NT2/D1 (cell line): ENCODE measurements around the gene KPNB1.

Experiments
- DNase-seq: peaks from one replicate; pipeline ENCODE4 v3.0.0-alpha.2; 2011; ENCODE audit warnings: low read depth, low spot score
- H3K27me3 ChIP-seq: 2 replicates; pipeline ENCODE4 v1.6.0; 2011; ENCODE audit warnings: mild to moderate bottlenecking; ENCODE audit not compliant: insufficient read length, insufficient read depth
- H3K36me3 ChIP-seq: 2 replicates; pipeline ENCODE4 v1.6.1; 2011; ENCODE audit warnings: mild to moderate bottlenecking, low read length, mixed read lengths; ENCODE audit not compliant: insufficient read depth, insufficient read length
- H3K4me1 ChIP-seq: 2 replicates; pipeline ENCODE4 v1.5.1; 2011; ENCODE audit not compliant: insufficient read depth, insufficient read length
- H3K4me3 ChIP-seq: 2 replicates; pipeline ENCODE4 v1.5.1; 2011; ENCODE audit warnings: low read depth; ENCODE audit not compliant: insufficient read length
- H3K9ac ChIP-seq: 2 replicates; pipeline ENCODE4 v1.6.0; 2011; ENCODE audit warnings: low read depth; ENCODE audit not compliant: insufficient read length
- H3K9me3 ChIP-seq: 2 replicates; pipeline ENCODE4 v1.5.1; 2011; ENCODE audit warnings: mild to moderate bottlenecking, low read length; ENCODE audit not compliant: insufficient read depth
- SUZ12 ChIP-seq: IDR thresholded peaks from 2 replicates; pipeline ENCODE4 v1.6.1; 2011; ENCODE audit not compliant: insufficient read length, insufficient read depth; ENCODE audit errors: extremely low read depth
- YY1 ChIP-seq: IDR thresholded peaks from 2 replicates; pipeline ENCODE4 v1.6.1; 2011; ENCODE audit not compliant: insufficient read length, insufficient read depth
- ZNF274 ChIP-seq: IDR thresholded peaks from 2 replicates; pipeline ENCODE4 v1.6.1; 2011; ENCODE audit warnings: mild to moderate bottlenecking, low read depth, low read length

The KPNB1 gene

DNA sequence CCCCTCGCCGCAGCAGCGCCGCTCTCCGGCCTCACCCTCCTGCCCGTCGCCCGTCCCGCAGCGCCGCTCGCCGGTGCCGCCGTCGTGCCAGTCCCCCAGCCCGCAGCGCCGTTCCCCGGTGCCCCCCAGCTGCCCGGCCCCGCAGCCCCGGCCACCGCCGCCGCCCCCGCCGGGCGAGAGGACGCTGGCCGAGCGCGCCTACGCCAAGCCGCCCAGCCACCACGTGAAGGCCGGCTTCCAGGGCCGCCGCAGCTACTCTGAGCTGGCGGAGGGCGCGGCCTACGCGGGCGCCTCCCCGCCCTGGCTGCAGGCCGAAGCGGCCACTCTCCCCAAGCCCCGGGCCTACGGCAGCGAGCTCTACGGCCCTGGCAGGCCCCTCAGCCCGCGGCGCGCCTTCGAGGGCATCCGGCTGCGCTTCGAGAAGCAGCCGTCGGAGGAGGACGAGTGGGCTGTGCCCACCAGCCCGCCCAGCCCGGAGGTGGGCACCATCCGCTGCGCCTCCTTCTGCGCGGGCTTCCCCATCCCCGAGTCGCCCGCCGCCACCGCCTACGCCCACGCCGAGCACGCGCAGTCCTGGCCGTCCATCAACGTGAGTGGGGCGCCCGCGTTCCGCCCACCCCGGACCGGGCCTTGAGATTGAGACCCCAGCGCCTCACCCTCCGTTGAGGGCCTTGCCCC, 59.3 kb downstream of the KPNB1 start:
- H3K4me3 ChIP-seq = no peak overlapping the region
- H3K4me1 ChIP-seq = peaks cover 13% of the 10 kb centered on the region
- no peak overlapping the region for H3K9ac ChIP-seq

DNA sequence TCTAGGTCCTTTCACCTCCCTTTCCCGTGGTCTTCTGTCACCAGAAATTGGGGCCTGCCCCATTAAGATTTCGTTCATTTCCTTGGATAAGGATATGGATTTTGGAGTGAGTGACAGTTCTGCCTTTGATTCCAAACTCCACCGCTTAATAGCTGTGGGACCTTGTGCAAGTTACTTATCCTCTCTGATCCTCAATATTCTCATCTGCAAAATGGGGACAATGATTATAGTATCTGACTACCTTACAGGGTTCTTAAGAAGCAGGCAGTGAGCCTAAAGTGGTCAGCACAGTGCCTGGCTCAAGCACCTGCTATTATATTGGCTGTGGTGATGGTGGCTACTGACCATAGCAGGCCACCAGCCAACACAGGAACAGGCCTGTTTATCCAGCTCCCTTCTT, 59.9 kb downstream of the KPNB1 start:
- H3K4me1 ChIP-seq = peaks cover 19% of the 10 kb centered on the region

More for the DNA sequence above, 59.3 kb downstream of the KPNB1 start:
- Histone ChIP-seq H3K36me3 (peaks cover 61% of the 10 kb centered on the region), H3K9me3 (no peaks in the 10 kb centered on the region), H3K27me3 (no peaks in the 10 kb centered on the region)
- DNase-seq = no peak
- no peak for TF ChIP-seq SUZ12
- TF ChIP-seq YY1 = no peak
- no peak for TF ChIP-seq ZNF274

DNA sequence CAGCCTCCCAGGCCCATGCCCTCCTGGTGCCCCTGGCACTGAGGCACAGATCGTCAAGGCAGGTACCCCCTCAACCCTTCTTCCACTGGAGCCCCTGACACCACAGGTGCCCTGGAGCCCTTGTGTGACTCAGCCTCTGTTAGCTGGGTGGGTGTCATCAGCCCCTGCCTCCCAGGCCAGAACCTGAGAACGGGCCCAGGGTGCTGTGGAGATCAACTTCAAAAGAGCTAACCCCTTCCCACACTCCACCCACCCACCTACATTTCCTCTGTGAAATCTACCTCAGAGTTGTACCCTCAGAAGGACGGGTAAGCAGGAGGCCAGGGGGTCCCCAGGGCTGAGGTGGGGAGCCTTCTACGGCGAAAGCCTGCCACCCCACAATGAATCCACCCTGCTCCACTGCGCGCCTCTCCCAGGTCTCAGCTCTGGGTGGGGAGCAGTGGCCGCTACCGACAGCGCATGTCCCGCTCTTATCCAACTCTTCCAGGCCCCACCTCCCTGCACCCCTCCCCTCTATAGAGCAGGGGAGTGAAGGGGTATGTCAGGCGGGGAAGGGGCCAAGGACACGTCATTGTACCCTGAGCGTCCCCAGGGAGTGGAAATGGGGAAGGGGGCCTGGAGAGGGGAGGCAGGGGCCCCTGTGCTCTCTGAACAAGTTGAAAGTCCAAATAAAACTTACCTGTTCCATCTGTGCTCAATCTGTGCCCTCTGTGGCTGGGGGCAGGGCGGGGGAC, 61.8 kb downstream of the KPNB1 start:
- Histone ChIP-seq H3K36me3 (peaks cover 43% of the 10 kb centered on the region), H3K9me3 (no peaks in the 10 kb centered on the region), H3K4me1 (peaks cover 11% of the 10 kb centered on the region), H3K4me3 (no peak overlapping the region), H3K27me3 (no peaks in the 10 kb centered on the region), H3K9ac (no peak overlapping the region)
- DNase-seq = no peak
- TF ChIP-seq ZNF274 (no peak), YY1 (no peak), SUZ12 (no peak)

More for the DNA sequence above, 59.9 kb downstream of the KPNB1 start:
- TF ChIP-seq ZNF274 (no peak), SUZ12 (no peak), YY1 (no peak)
- Histone ChIP-seq H3K36me3 (peaks cover 55% of the 10 kb centered on the region), H3K9ac (no peak overlapping the region), H3K9me3 (no peaks in the 10 kb centered on the region), H3K4me3 (no peak overlapping the region), H3K27me3 (no peaks in the 10 kb centered on the region)
- no peak for DNase-seq

- TF ChIP-seq YY1 (no peak), ZNF274 (no peak), SUZ12 (no peak)
These were observed 62.8 kb downstream of the KPNB1 start for GRCh38 chr17:47712330-47713023.

GRCh38 chr17:47713980-47714700, 64.4 kb downstream of the KPNB1 start:
- TF ChIP-seq YY1 = no peak
- no peak for TF ChIP-seq SUZ12
- H3K4me3 ChIP-seq = no peak overlapping the region
- peaks cover 1% of the 10 kb centered on the region for H3K27me3 ChIP-seq
- DNase-seq = no peak
- no peak overlapping the region for H3K9ac ChIP-seq
- peaks cover 17% of the 10 kb centered on the region for H3K4me1 ChIP-seq
- H3K36me3 ChIP-seq = peaks cover 26% of the 10 kb centered on the region
- H3K9me3 ChIP-seq = no peaks in the 10 kb centered on the region

More at GRCh38 chr17:47712330-47713023, 62.8 kb downstream of the KPNB1 start:
- Histone ChIP-seq H3K27me3 (no peaks in the 10 kb centered on the region), H3K4me1 (peaks cover 14% of the 10 kb centered on the region), H3K9me3 (no peaks in the 10 kb centered on the region), H3K36me3 (peaks cover 38% of the 10 kb centered on the region), H3K4me3 (no peak overlapping the region), H3K9ac (no peak overlapping the region)
- no peak for DNase-seq

- H3K4me1 ChIP-seq = peaks cover 17% of the 10 kb centered on the region
- TF ChIP-seq SUZ12 (no peak), ZNF274 (no peak), YY1 (no peak)
- no peak for DNase-seq
- H3K27me3 ChIP-seq = peaks cover 3% of the 10 kb centered on the region
- no peak overlapping the region for H3K9ac ChIP-seq
- no peak overlapping the region for H3K4me3 ChIP-seq
- H3K36me3 ChIP-seq = peaks cover 19% of the 10 kb centered on the region
- H3K9me3 ChIP-seq = no peaks in the 10 kb centered on the region
These were observed 65.2 kb downstream of the KPNB1 start for GRCh38 chr17:47714773-47715396.
